Tibial nerve (tissue), 4 donors: ENCODE measurements around the gene CCDC171. TPM values are rescaled to one million over a fixed set of nuclear protein-coding genes. Genes with fewer than 3 reads are reported as not detected.

Experiments
- DNase-seq, 2 donors: peaks; one replicate each; pipeline ENCODE4 v3.0.0-alpha.2; 2019; ENCODE audit warnings: low spot score in 2 of 2
- H3K27ac ChIP-seq, 4 donors: fragments of 200-600 bp; sonication (generic) in 3 of 4; one replicate each; pipeline ENCODE4 v1.5.1; 2017 to 2019; ENCODE audit warnings: mild to moderate bottlenecking in 1 of 4
- H3K27me3 ChIP-seq, 2 donors: fragments of 200-600 bp; sonication (generic) in 1 of 2; one replicate each; pipeline versions ENCODE4 v1.5.1 to v1.6.0; 2017 to 2019
- H3K36me3 ChIP-seq, 3 donors: fragments of 200-600 bp; sonication (generic); one replicate each; pipeline ENCODE4 v1.5.1; 2018 to 2019
- H3K4me1 ChIP-seq, 4 donors: fragments of 200-600 bp; sonication (generic) in 3 of 4; one replicate each; pipeline ENCODE4 v1.5.1; 2017 to 2019
- H3K4me3 ChIP-seq, 4 donors: fragments of 200-600 bp; sonication (generic) in 3 of 4; one replicate each; pipeline ENCODE4 v1.5.1; 2017 to 2019; ENCODE audit warnings: mild to moderate bottlenecking in 1 of 4, moderate library complexity in 1 of 4
- H3K9me3 ChIP-seq, 4 donors: fragments of 200-600 bp; sonication (generic) in 3 of 4; one replicate each; pipeline ENCODE4 v1.5.1; 2017 to 2019
- EP300 ChIP-seq, 2 donors: sonication (generic); formaldehyde crosslinking; IDR thresholded peaks; one replicate each; pipeline ENCODE4 v1.6.1; 2017; ENCODE audit warnings: antibody characterized with exemption in 2 of 2, mild to moderate bottlenecking in 1 of 2
- POLR2A ChIP-seq, 2 donors: fragments of 450-650 bp; IDR thresholded peaks; one replicate each; pipeline ENCODE4 v1.6.1; 2017; ENCODE audit warnings: antibody characterized with exemption in 2 of 2, mild to moderate bottlenecking in 2 of 2, moderate library complexity in 2 of 2
- WGBS, 2 donors: methylation state at CpG; one replicate each; pipeline ENCODE4 v1.1.5; 2018; 5-methylcytosine and 5-hydroxymethylcytosine counted together
- total RNA-seq, 4 donors: library from RNA; depleted of rRNA; stranded (reverse); fragments of >200 nt; gene quantifications; one replicate each; pipeline ENCODE4 v1.1.0, GENCODE V29; 2016
- TF ChIP-seq, protein P1 (sequence below), 5 experiments: fragments of 200-600 bp in 3 of 5; fragments of 450-650 bp in 2 of 5; sonication (generic) in 3 of 5; IDR thresholded peaks; one replicate each; pipeline ENCODE4 v1.5.1; 2016 to 2019; ENCODE audit warnings: antibody characterized with exemption in 5 of 5, mild to moderate bottlenecking in 3 of 5, moderate library complexity in 2 of 5

The CCDC171 gene
- total RNA-seq, 4 donors from 2014 or later = 4.7 to 18.8 (median 7.9) TPM

DNA sequence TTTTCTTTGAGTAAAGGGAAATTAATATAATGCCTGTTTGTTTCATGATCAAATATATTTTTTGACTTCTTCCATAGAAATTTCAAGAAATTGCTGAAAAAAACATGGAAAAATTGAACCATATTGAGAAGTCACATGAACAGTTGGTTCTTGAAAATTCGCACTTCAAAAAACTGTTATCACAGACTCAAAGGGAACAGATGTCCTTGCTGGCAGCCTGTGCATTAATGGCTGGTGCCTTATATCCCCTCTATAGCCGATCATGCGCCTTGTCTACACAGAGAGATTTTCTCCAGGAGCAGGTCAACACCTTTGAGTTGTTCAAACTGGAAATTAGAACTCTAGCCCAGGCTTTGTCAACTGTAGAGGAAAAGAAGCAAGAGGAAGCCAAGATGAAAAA is 191.4 kb downstream of the CCDC171 start:
- Histone ChIP-seq H3K4me1 (no peaks in the 10 kb centered on the region), H3K36me3 (peaks cover 0 to 28% (median 0%) of the 10 kb centered on the region in 3 donors), H3K9me3 (no peaks in the 10 kb centered on the region), H3K4me3 (no peak overlapping the region), H3K27me3 (no peaks in the 10 kb centered on the region), H3K27ac (no peak overlapping the region)
- no peak for DNase-seq
- WGBS, 2 donors = 93% methylated on average over 3 of the region's 3 CpGs
- TF ChIP-seq, protein P1, sequence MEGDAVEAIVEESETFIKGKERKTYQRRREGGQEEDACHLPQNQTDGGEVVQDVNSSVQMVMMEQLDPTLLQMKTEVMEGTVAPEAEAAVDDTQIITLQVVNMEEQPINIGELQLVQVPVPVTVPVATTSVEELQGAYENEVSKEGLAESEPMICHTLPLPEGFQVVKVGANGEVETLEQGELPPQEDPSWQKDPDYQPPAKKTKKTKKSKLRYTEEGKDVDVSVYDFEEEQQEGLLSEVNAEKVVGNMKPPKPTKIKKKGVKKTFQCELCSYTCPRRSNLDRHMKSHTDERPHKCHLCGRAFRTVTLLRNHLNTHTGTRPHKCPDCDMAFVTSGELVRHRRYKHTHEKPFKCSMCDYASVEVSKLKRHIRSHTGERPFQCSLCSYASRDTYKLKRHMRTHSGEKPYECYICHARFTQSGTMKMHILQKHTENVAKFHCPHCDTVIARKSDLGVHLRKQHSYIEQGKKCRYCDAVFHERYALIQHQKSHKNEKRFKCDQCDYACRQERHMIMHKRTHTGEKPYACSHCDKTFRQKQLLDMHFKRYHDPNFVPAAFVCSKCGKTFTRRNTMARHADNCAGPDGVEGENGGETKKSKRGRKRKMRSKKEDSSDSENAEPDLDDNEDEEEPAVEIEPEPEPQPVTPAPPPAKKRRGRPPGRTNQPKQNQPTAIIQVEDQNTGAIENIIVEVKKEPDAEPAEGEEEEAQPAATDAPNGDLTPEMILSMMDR (IDR thresholded peaks at IDR 0.05) = no peak
- TF ChIP-seq POLR2A (IDR thresholded peaks at IDR 0.05) = no peak
- TF ChIP-seq EP300 (IDR thresholded peaks at IDR 0.05) = no peak

DNA sequence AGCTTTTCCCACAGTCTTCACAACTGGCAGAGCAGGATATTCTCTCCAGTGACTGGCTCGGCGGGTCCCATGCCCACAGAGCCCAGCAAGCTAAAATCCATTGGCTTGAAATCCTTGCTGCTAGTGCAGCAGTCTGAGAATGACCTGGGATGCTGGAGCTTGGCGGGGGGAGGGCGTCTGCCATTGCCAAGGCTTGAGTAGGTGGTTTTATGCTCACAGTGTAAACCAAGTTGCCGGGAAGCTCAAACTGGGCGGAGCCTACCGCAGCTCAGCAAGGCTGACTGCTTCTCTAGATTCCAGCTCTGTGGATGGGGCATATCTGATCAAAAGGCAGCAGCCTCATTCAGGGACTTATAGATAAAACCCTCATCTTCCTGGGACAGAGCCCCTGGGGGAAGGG is 194.1 kb downstream of the CCDC171 start:
- Histone ChIP-seq H3K36me3 (peaks cover 0 to 28% (median 0%) of the 10 kb centered on the region in 3 donors), H3K4me3 (no peak overlapping the region), H3K27me3 (no peaks in the 10 kb centered on the region), H3K9me3 (peaks cover 0 to 10% (median 0%) of the 10 kb centered on the region in 4 donors), H3K27ac (no peak overlapping the region), H3K4me1 (no peaks in the 10 kb centered on the region)
- TF ChIP-seq, protein P1 (IDR thresholded peaks at IDR 0.05) = no peak
- no peak for TF ChIP-seq EP300 (IDR thresholded peaks at IDR 0.05)
- TF ChIP-seq POLR2A (IDR thresholded peaks at IDR 0.05) = no peak
- 94 to 100% methylated on average over 3 to 4 of the region's 7 CpGs for WGBS, 2 donors
- no peak for DNase-seq

GRCh38 chr9:15755660-15756059 is 202.8 kb downstream of the CCDC171 start:
- TF ChIP-seq, protein P1 (IDR thresholded peaks at IDR 0.05) = no peak
- TF ChIP-seq EP300 (IDR thresholded peaks at IDR 0.05) = no peak
- TF ChIP-seq POLR2A (IDR thresholded peaks at IDR 0.05) = no peak
- DNase-seq = no peak

DNA sequence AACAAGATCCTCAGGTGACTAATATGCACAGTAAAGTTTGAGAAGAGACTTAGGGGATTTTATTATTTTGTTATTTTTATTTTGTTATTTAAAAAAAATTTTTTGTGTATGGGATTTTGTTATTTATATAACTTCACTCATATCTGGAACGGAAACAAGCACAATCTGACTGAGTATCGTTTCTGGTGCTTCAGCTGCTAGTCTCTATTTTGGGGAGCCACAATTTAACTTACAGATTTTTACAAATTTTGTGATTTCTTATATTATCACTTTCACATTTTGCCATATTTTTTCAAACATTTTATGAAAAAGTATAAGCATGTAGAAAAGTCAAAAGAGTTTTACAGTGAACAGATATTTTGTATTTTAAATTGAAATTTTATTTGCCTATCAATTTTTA is 208.7 kb downstream of the CCDC171 start:
- WGBS, 2 donors = 93 to 94% methylated on average over 2 of the region's 2 CpGs
- Histone ChIP-seq H3K4me1 (no peaks in the 10 kb centered on the region), H3K36me3 (no peaks in the 10 kb centered on the region), H3K27ac (no peak overlapping the region), H3K9me3 (no peaks in the 10 kb centered on the region), H3K4me3 (no peak overlapping the region), H3K27me3 (no peaks in the 10 kb centered on the region)
- DNase-seq = no peak
- TF ChIP-seq, protein P1 (IDR thresholded peaks at IDR 0.05) = no peak
- TF ChIP-seq EP300 (IDR thresholded peaks at IDR 0.05) (no peak), POLR2A (IDR thresholded peaks at IDR 0.05) (no peak)

More at GRCh38 chr9:15755660-15756059, 202.8 kb downstream of the CCDC171 start:
- no peaks in the 10 kb centered on the region for H3K36me3 ChIP-seq
- H3K4me1 ChIP-seq = no peaks in the 10 kb centered on the region
- no peak overlapping the region for H3K4me3 ChIP-seq
- H3K27me3 ChIP-seq = no peaks in the 10 kb centered on the region
- peaks cover 0 to 6% (median 0%) of the 10 kb centered on the region in 4 donors for H3K9me3 ChIP-seq
- H3K27ac ChIP-seq = no peak overlapping the region

DNA sequence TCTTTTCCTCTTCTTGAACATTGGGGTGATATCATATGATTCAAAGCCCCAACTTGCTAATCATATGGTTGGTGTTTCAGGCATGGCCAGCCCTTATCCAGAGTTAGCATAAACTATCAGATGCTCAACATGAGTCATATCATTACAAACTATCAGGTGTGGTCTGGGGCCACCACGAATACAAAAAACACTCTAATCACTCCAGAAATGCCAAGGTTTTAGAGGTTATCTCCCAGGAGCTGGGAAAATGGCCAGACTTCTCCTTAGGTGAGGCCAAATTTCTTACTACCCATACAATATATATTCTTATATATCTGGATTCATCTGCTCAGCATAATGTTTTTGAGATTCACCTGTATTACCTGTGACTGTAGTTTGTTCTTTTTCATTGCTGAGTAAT is 210.5 kb downstream of the CCDC171 start:
- DNase-seq = no peak
- no peak overlapping the region for H3K4me3 ChIP-seq
- no peak overlapping the region for H3K27ac ChIP-seq
- H3K4me1 ChIP-seq = no peaks in the 10 kb centered on the region
- H3K36me3 ChIP-seq = no peaks in the 10 kb centered on the region
- TF ChIP-seq POLR2A (IDR thresholded peaks at IDR 0.05) = no peak
- TF ChIP-seq, protein P1 (IDR thresholded peaks at IDR 0.05) = no peak
- no peak for TF ChIP-seq EP300 (IDR thresholded peaks at IDR 0.05)
- no peaks in the 10 kb centered on the region for H3K27me3 ChIP-seq
- no peaks in the 10 kb centered on the region for H3K9me3 ChIP-seq
- 81 to 93% methylated on average over 1 of the region's 1 CpG for WGBS, 2 donors
